AG04449 (cell line): ENCODE results near the gene TMEM9.

Experiments
- CTCF ChIA-PET: fragments of 350-600 bp; formaldehyde crosslinking; extraction: SDS; loops from one replicate; lab custom pipeline; 2021; ENCODE audit warnings: antibody characterized with exemption; lab: Yijun Ruan, JAX
- POLR2A ChIA-PET: fragments of 400-600, 350-600 bp; formaldehyde crosslinking; extraction: SDS; loops from one replicate; lab custom pipeline; 2020; ENCODE audit warnings: antibody characterized with exemption, inconsistent platforms; lab: Yijun Ruan, JAX
- DNase-seq: peaks from one replicate; pipeline ENCODE4 v3.0.0-alpha.2; 2010; ENCODE audit warnings: low read depth, low spot score
- H3K4me3 ChIP-seq: 2 replicates; pipeline ENCODE4 v1.5.1; 2011; ENCODE audit warnings: low read depth, mild to moderate bottlenecking, control low read depth, low read length
- CTCF ChIP-seq: IDR thresholded peaks from one replicate; pipeline ENCODE4 v1.5.1; 2011; ENCODE audit warnings: mild to moderate bottlenecking, moderate library complexity, low read length, control low read depth, inconsistent platforms; ENCODE audit not compliant: insufficient read depth; ENCODE audit errors: missing control alignments

Gene TMEM9

DNA sequence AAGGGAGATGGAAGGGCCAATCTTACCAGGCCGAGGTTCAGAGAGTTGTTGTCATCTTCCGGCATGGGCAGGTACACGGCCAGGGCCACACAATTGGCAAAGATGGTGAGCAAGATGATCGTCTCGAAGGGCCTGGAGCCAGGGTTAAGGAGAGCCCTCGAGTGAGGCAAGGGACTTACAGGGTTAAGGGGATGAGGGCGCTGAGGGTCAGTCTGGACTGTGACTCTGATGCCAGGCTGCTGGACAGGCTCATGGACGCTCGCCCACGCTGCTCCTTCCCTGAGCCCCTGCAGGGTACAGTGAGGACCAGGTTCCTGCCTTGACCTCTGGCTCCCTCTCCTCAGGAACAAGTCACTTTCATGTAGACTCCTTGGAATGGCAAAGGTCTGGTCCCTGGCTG lies 44.1 kb downstream of the TMEM9 start:
- DNase-seq: no peak
- TF ChIP-seq CTCF: no peak
- H3K4me3 ChIP-seq: no peak overlapping the region
- ChIA-PET POLR2A (no interaction called here), CTCF (interaction anchor here (2.0 kb wide), 1 partner anchor 138 kb away, joined by 13 read pairs; no protein-coding TSS in a partner anchor)

- POLR2A ChIA-PET: no interaction called here
- TF ChIP-seq CTCF: no peak
- CTCF ChIA-PET: interaction anchor here (0.9 to 3.0 kb wide), 4 partner anchors 9 to 137 kb away, joined by 3 to 15 read pairs (median 4); no protein-coding TSS in a partner anchor
- DNase-seq: no peak
- H3K4me3 ChIP-seq: no peak overlapping the region
Measured at GRCh38 chr1:201109651-201110050, 44.6 kb downstream of the TMEM9 start.

- no peak for TF ChIP-seq CTCF
- DNase-seq: no peak
- CTCF ChIA-PET: interaction anchor here (1.1 to 3.0 kb wide), 5 partner anchors 10 to 550 kb away, joined by 3 to 15 read pairs (median 3); no protein-coding TSS in a partner anchor
- no peak overlapping the region for H3K4me3 ChIP-seq
- POLR2A ChIA-PET: interaction anchor here (0.7 kb wide), 1 partner anchor 370 kb away, joined by 3 read pairs; no protein-coding TSS in a partner anchor
Measured at GRCh38 chr1:201108614-201109013, 45.7 kb downstream of the TMEM9 start.

- no peak for DNase-seq
- TF ChIP-seq CTCF: no peak
- no peak overlapping the region for H3K4me3 ChIP-seq
- ChIA-PET CTCF (interaction anchor here (0.9 to 1.5 kb wide), 2 partner anchors 8 to 133 kb away, joined by 3 read pairs; no protein-coding TSS in a partner anchor), POLR2A (no interaction called here)
Measured at GRCh38 chr1:201105688-201106087, 48.6 kb downstream of the TMEM9 start.

DNA sequence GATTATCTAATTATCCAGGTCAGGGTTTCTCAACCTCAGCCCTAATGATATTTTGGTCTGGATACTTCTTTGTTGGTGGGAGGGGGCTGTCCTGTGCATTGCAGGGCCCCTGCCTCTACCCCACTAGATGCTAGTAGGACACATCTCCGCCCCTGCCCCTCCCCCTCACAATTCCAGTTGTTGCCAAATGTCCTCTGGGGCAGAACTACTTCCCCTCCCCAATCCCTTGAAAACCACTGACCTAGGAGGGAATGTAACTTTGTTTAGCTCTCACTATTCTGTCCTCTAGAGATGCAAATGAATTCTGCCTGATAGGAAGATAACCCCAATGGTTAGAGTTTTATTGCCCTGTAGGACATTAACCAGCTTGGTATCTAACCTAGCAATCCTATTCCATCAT lies 50.1 kb downstream of the TMEM9 start:
- no peak overlapping the region for H3K4me3 ChIP-seq
- no peak for TF ChIP-seq CTCF
- CTCF ChIA-PET: interaction anchor here (1.0 to 1.5 kb wide), 2 partner anchors 9 to 132 kb away, joined by 3 to 5 read pairs; no protein-coding TSS in a partner anchor
- no peak for DNase-seq
- POLR2A ChIA-PET: no interaction called here

DNA sequence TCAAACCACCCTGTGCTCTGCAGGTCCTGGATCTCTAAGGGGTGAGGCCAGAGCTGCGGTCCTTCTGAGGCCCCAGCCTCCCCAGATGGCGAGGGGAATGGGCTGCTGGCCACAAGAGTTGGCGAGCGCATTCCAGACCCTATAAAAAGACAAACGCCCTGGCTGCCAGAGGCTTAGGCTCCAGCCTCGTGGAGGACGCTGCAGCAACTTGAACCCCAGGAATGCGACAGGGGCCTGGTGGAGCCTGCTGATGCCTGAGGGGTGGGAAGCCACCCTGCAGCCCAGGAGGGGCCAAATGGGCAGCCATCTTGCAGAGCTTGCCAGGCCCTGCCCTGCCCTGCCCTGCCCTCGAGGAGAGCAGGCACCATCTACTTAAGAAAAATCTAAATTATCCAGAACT lies 50.6 kb downstream of the TMEM9 start:
- H3K4me3 ChIP-seq: no peak overlapping the region
- DNase-seq: no peak
- no peak for TF ChIP-seq CTCF
- ChIA-PET POLR2A (no interaction called here), CTCF (interaction anchor here (1.0 kb wide), 1 partner anchor 10 kb away, joined by 5 read pairs; no protein-coding TSS in a partner anchor)
